AG08396 (cell line): ENCODE results near the gene PRMT3.
"Not testable (repeated sequence)": the region's sequence is repeated elsewhere in the genome, so short reads cannot be mapped to it uniquely, and the experiment has no call there.

Source experiments
- DNase-seq: peaks from one replicate; pipeline ENCODE4 v3.0.0; 2012; ENCODE audit warnings: low spot score, mixed read lengths

The PRMT3 gene

DNA sequence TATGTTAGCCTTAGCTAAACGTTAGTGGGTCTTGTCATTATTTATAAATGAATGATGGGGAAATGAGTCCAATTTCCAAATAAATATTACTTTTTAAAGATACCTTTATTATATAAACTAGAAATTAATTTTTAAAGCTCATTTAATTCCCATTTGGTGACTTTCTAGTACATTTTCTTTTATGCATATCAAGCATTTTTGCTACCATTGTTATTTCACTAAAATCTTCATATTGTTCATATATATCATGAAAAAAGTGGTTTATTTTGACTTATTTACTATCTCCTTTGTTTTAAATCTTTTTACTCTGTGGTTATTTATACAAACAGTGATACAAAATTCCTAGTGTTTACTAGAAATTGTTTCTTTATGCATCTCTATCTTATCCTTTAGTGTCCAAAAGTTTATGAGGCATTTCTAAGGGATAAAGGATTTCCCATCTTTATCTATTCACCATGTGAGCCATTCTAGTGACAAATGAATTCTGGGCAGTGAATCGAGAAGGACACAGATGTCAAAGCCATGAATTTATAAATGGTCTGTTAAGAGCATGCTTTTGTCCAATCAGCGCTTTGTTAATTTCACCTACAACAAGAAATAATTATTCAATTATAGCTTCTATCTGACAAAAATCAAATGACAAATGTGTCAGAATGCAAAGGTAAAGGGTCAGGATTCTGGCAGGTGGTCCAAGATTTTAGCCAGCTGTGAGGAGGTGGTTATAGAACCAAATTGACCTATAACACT, 70.6 kb downstream of the PRMT3 start:
- no peak for DNase-seq

DNA sequence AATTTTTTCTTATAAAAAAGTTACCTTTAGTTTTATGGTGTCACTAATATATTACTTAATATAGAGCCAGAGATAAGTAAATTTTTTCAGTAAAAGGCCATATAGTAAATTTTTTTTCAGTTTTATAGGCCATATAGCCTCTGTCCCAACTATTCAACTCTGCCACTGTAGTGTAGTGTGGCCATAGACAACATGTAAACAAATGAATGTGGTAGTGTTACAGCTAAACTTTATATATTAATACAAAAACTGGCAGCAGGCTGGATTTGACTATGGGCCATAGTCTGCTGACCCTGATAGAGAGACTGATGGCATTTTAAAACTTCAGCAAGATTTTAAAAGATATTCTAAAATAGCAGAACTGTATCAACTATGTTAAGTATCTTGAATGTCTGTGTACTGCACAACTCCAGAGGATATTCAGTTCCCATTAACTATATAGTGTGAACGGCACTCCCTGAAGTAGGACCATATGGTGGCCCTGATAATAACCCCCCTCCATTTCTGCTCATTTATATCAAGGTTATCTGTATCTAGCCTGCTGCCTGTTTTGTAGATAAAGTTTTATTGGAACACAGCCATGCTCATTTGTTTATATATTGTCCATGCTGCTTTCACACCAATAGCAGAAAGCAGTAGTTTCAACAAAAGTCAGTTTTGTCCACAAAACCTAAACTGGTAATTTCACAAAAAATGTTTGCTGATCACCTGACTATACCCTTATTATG, 71.6 kb downstream of the PRMT3 start:
- no peak for DNase-seq

DNA sequence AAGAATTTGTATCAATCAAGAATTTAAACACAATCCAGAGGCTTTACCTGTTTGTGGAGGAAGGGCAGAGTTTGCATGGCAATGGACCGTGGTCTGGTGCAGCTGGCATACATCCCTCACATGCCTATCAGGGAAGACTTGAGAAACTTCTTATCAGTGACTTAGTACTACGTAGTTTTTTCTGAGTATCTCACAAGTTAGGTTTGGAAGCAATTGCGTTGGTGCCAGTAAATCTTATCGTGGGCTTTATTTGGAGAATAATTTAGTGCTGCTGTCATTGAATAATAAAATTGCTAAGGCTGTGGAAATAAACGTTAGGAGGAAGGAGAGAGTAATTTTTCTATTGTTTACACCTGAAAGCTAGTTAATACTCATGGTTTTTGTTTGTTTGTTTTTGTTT, 72.3 kb downstream of the PRMT3 start:
- no peak for DNase-seq

DNA sequence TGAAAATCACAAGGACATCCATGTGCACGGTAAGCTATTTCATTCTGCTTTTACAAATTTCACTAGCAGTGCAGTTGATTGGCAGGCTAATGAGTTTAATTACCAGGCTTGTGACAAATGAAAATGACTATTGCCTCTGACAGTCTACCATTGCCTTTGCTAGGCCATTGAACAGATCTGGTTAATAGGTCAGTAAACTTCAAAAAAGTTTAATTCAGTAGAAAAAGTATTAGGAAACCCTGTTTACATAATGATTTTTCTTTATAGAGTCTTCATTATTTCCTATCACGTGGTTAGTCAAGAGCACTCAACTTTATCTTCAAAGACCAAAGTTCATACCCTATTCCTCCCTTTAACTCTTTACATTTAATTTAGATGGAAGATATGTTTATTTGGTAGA, 77.0 kb downstream of the PRMT3 start:
- no peak for DNase-seq

DNA sequence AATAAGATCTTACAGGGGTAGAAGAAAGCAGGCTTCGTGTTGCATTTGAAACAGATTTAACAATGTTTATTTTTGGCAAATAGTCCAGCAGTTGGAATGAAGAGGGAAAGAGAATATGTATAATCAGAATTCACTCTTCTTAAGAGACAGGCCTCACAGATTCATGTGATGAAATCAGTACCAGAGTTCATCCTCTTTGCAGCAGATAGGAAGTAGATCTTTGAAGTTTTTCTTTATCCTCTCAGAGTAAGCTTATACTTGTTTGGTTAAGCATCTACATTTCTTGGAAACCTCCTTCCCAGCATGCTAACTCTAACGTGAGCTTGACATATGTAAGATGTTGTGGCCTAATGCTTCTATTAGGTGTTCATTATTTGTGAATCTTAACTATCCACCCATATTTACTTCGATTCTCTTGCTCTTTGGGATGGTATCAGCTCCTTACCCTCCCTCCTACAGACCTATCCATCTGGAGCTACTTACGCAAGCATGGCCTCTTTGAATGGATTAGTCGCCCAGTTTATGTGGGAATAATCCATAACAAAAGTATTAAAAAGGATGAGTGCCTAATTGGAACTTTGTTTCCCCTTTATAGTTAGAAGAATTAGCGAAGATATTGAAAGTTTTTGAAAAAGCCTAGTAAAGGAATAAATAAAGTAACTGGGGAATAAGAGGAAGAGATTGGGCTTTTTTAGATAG, 80.1 kb downstream of the PRMT3 start:
- no peak for DNase-seq

DNA sequence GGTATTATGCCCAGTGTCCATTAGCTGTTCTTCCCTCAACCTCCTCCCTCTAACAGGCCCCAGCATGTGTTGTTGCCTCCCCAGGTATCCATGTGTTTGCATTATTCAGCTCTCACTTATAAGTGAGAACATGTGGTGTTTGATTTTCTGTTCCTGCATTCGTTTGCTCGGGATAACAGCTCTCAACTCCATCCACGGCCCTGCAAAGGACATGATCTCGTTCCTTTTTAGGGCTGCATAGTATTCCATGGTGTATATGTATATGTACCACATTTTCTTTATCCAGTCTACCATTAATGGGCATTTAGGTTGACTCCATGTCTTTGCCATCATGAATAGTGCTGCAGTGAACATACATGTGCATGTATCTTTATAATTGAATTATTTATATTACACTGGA, 82.8 kb downstream of the PRMT3 start:
- no peak for DNase-seq

DNA sequence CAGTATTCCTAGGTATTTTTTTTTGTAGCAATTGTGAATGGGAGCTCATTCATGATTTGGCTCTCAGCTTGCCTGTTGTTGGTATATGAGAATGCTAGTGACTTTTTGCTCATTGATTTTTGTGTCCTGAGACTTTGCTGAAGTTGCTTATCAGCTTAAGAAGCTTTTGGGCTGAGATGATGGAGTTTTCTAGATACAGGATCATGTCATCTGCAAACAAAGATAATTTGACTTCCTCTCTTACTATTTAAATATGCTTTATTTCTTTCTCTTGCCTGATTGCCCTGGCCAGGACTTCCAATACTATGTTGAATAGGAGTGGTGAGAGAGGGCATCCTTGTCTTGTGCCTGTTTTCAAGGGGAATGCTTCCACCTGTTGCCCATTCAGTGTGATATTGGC, 84.4 kb downstream of the PRMT3 start:
- not testable (repeated sequence) for DNase-seq

DNA sequence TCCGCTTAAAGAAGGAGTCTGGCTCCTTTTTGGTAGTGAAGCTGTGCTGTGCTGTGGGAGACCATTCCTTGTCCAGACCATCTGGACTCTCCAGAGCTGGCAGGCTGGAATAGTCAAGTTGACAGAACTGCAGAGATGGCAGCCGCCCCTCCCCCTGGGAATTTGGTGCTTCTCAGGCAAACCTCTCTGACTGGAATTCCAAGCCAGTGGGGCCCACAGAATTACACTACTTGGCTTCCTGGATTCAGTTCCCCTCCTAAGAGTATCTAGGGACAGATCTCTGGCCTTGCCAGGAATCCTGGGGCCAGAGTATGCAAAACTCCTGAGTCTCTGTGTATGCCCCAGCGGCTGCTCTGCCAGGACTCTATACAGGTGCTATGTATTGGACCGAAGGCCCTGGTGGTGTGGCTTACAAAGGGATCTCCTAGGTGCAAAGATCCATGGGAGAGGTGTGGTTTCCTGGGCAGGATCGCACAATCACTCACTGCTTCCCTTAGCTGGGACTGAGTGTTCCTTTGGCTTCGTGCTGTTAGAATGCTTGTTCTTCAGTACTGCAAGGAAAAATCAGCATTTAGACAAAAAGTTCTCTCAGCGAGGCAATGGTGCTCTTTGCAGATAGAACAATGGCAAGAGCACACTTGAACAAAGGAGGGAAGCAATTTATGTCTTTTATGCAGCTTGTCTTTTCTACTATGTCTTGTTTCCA, 86.8 kb downstream of the PRMT3 start:
- no peak for DNase-seq

DNA sequence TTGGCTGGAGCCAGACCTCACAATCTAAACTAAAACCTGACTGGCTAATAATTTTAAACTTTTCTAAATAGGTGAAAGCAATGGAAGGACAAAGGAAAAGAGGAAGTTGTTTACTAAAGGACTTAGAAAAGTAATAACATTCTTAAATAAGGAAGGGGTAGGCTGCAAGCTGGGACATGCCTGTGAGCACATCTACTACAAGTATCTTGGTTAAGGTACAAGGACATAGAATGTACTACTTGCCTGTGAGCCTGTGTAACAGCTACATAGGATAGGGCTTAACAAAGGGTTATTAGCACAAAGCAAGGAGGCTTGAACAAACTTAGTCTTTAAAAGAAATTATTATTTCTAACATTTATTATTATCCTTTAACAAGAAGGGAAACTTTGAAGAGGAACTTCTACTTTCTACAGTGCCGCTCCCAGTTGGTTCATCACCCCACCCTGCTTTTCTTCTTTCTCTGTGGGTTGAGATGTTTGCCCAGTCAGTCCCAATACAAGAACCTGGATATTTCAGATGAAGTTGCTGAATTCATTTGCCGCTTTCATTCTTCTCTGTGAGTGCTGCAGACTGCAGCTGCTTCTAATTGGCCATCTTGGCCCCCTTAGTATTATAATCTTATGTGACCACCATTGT, 87.5 kb downstream of the PRMT3 start:
- DNase-seq, result no peak

DNA sequence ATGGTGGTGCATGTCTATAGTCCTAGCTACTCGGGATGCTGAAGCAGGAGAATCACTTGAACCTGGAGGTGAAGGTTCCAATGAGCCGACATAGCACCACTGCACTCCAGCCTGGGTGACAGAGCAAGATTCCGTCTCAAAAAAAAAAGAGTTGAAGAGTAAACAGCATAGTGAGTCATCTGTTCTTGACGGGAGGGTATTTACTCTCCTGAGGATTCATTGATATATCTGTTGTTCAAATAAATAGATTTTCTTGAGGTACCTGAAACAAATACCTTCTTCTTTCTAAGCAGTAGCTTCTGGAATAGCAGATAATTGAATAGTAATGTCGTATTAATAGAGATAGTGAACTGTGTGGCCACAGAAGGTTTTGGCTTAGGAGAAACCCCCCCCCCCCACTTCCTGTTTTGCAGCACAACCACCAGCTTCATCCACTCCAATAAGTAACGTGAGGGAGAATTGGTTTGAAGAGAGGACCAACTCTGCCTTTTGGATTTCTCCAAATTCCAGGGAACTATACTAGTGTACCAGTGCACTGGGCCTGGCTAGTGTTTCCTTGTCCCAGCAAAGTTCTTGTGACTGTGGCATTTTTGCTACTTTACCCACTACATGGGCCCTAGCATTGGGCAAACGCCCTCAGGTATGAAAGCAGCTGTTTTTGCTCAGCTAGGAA, 90.0 kb downstream of the PRMT3 start:
- DNase-seq, result no peak

DNA sequence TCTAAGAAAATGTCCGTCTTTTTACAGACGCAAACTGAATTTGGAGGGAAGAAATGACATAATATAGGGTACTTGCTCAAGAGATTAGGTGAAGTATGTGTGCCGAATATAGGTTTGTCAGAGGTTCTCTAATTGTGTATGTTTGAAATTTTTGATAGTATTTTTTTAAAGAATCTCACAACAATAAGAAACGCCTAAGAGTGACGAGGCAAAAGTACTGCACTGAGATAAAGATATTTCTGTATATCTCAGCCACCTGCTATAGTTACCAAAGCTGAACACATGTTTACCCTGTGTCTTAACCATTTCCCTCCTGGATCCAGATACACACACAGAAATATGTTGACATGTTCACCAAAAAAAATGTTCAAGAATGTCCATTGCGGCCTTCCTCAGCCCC, 92.0 kb downstream of the PRMT3 start:
- no peak for DNase-seq

DNA sequence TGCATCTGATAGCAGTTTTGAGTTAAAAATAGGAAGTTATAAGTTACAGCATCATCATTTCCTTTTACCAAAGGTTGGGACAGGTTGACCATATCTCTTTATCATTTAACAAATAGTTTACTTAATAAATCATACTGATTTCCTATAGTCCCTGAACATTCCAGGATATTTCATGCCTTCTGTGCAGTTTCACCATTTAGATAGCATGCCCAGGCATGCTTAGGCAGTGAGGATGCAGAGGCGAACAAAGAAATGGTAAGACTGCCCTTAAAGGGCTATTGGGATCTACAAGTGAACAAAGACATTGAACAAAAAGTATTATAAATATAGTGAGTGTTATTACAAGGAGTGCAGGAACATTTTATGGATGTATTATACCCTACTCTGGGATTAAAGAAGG, 96.4 kb downstream of the PRMT3 start:
- no peak for DNase-seq

DNA sequence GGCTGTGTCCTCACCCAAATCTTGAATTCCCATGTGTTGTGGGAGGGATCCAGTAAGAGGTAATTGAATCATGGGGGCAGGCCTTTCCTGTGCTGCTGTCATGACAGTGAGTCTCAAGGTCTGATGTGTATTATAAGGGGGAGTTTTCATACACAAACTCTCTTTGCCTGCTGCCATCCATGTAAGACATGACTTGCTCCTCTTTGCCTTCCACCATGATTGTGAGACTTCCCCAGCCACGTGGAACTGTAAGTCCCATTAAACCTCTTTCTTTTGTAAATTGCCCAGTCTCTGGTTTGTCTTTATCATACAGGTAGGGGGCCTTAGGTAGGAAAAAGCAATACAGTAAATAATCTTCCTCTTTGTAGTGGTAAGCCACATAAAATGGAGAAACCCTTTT, 96.9 kb downstream of the PRMT3 start:
- DNase-seq, result not testable (repeated sequence)

DNA sequence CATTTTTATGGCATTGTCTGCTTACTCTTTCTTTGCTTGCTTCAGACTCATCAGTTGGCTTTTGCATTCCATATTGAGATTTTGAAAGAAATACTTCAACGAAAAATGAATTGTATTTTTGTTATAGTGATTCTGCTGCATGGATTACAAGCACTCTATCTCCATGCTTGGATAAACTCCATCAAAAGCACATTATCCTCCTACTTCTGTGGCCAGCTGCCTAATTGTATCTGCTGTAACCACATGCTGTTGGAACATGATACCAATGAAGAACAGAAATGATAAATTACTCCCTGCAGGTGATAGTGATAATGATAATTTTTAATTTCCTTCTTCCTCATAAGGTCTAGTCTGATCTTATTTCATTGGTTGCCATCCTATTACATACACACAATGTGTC, 100.8 kb downstream of the PRMT3 start:
- DNase-seq, result no peak

DNA sequence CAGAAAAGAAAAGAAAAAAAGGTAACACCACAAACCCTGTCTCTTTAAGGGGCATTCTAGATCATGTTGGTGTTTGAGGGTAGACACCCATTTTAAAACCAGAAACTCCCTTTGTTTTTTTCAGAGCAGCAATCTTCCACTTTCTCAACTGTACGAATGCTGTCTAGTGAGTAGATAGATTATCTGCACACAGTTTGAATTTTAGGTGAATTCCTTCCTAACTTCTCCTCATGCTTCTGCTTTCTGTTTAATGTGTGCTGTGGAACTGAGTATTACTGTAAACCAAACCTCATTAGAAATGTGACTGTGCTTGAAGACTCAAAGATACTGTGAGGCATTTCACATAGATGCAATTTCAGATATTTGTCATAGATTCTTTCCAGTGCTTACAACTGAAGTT, 102.4 kb downstream of the PRMT3 start:
- no peak for DNase-seq

DNA sequence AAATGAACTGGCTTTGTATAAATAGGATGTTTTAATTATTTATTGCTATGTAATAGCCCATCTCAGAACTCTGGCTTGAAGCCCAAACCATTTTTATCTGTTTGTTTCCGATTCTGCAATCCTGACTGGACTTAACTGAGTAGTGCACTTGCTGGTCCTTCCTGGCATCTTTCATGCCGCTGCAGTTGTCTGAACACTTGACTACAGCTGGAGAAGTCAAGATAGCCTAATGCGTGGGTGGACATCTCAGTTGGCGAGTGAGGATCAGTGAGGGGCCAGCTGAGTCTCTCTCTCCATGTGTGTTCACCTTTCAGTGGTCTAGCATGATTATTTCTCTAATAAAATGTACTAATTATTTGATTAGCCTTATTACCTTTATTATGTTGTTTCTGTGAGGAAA, 105.8 kb downstream of the PRMT3 start:
- DNase-seq, result no peak

DNA sequence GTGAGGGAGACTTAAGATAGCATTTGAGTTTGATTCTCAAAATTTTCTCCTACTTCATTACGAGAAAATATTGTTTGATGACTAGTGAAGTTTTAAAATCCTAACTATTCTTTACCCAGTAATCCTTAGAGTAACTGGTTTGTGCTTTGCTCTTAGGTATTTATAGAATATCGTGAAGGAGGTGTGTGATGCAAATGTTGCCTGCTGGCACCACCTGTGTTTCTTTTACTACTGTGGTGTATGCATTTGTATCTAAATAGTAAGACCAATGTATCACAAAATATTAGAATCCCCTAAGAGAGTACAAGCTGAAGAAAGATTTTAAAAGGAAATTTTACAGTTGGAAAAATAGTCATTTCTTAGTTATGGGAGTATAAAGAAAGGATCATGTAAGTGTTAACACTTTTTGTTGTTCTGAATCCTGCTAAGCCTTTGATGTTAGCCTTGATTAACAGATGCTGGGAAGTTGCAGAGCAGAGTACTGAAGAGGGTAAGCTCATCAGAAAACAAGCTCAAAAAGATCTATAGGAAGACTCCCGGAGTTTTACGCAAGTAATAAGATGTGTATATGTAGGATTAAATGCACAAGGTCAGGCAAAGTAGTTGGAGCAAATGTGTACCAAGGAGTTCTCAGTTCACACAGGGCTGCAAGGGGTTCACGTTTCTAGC, 109.7 kb downstream of the PRMT3 start:
- no peak for DNase-seq

DNA sequence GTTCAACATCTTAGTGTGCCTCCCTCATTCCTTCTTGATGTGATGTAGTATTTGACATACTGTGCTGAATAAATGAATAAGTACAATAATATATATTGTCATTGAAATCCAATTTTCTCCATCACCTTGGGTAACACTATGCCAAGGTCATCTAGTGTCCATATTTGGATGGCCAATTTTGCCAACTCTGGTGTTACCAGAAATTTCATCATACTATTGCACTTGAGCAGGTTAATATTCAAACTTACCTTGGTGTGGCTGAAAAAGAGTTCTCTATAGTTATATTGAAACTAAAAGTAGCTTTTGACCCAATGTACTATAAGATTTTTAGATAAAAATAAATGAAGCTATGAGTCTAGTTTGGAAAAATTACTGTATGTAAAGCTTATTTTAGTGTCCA, 113.7 kb downstream of the PRMT3 start:
- no peak for DNase-seq

DNA sequence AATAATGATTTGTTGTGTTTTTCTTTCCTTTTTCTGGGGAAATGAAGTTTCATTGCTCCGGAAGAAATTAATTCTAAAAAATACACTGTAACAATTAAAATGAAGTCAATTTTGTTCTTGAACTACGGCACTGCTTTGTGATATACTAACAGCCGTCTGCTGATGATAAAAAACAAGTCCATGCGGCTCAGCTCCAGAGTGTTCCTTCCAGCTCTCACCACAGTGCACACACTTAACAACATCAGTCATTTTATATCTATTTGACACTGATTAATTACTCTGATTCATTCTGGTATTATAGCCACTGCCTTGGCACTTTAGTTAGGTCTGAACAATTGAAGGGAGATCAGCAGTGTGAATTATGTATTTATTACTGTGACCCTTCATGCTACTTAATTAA, 114.5 kb downstream of the PRMT3 start:
- DNase-seq, result no peak

DNA sequence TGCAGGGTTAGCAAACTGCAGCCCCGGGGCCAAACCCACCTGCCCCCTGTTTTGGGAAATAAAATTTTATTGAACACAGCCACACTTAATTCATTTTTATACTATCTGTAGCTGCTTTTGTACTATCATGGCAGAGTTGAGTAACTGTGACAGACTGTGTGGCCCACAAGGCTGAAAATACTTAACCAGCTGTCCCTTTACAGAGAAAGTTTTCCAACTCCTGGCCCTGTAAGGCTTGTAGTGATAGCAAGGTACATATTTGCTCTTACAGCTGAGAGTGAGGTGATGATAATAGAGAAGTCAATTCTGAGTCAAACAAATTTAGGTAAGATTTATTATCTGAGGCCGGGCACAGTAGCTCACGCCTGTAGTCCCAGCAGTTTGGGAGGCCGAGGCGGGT, 124.5 kb downstream of the PRMT3 start:
- no peak for DNase-seq

DNA sequence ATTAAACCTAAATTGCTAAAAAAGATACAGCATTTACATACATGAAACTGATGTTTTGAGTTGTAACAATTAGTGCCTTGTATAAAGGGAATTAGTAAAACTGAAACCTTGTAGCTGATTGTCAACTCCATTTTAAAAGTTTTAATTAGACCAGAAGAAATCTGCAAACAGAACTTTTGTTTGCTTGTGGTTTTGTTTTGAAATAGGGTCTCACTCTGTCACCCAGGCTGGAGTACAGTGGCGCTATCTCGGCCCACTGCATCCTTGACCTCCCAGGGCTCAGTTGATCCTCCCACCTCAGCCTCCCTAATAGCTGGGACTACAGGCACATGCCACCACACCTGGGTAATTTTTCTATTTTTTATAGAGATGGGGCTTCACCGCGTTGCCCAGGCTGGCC, 125.4 kb downstream of the PRMT3 start:
- no peak for DNase-seq
